Caco-2 (cell line): Measurements from ENCODE around the gene VKORC1L1. TPM values are rescaled to one million over a fixed set of nuclear protein-coding genes. Genes with fewer than 3 reads are reported as not detected.
"Not testable (repeated sequence)": the region's sequence is repeated elsewhere in the genome, so short reads cannot be mapped to it uniquely, and the experiment has no call there.

Experiments
- BruUV-seq: library from RNA; stranded (reverse); fragments of 400-500 nt; replicated peaks from 2 replicates; lab custom pipeline; 2021; lab: Mats Ljungman, UMichigan
- CTCF ChIA-PET: fragments of 300-600 bp; sonication (Branson Sonifier 250); formaldehyde crosslinking; loops from one replicate; lab custom pipeline; 2022; ENCODE audit warnings: antibody characterized with exemption; lab: Charles Lee
- POLR2A ChIA-PET: fragments of 300-600 bp; sonication (Branson Sonifier 250); formaldehyde crosslinking; loops from one replicate; lab custom pipeline; 2022; ENCODE audit warnings: antibody characterized with exemption; lab: Charles Lee
- DNase-seq, 2 experiments: peaks; one replicate each; pipeline versions ENCODE4 v3.0.0 to v3.0.0-alpha.2; 2020 to 2022
- H3K27me3 ChIP-seq: replicated peaks from 2 replicates; pipeline ENCODE4 v1.6.0; 2011; ENCODE audit warnings: low read length; ENCODE audit not compliant: control insufficient read depth, insufficient read depth
- H3K36me3 ChIP-seq: 2 replicates; pipeline ENCODE4 v1.5.1; 2011; ENCODE audit warnings: low read length; ENCODE audit not compliant: control insufficient read depth, insufficient read depth
- H3K4me1 ChIP-seq: fragments of 250-450 bp; sonication (Bioruptor Pico); 2 replicates; pipeline ENCODE4 v1.5.1; 2020; ENCODE audit warnings: mild to moderate bottlenecking
- H3K4me3 ChIP-seq: 2 replicates; pipeline ENCODE4 v1.5.1; 2011; ENCODE audit warnings: low read depth, mild to moderate bottlenecking, control low read depth, low read length
- H3K9me3 ChIP-seq: fragments of 250-450 bp; sonication (Bioruptor Pico); 2 replicates; pipeline ENCODE4 v1.5.1; 2020; ENCODE audit warnings: mild to moderate bottlenecking, moderate library complexity
- H3K27ac Mint-ChIP-seq: one replicate; pipeline ENCODE4 v1.8.0; 2022; ENCODE audit warnings: mixed read lengths; ENCODE audit not compliant: unreplicated experiment
- H3K27me3 Mint-ChIP-seq: one replicate; pipeline ENCODE4 v1.8.0; 2022; ENCODE audit warnings: mixed read lengths; ENCODE audit not compliant: insufficient read depth, unreplicated experiment
- H3K36me3 Mint-ChIP-seq: one replicate; pipeline ENCODE4 v1.8.0; 2022; ENCODE audit warnings: mild to moderate bottlenecking, mixed read lengths; ENCODE audit not compliant: insufficient read depth, unreplicated experiment
- H3K4me1 Mint-ChIP-seq: one replicate; pipeline ENCODE4 v1.8.0; 2022; ENCODE audit warnings: low read depth, mixed read lengths; ENCODE audit not compliant: unreplicated experiment
- H3K4me3 Mint-ChIP-seq: one replicate; pipeline ENCODE4 v1.8.0; 2022; ENCODE audit warnings: mild to moderate bottlenecking, moderate library complexity, mixed read lengths; ENCODE audit not compliant: unreplicated experiment
- H3K9me3 Mint-ChIP-seq: one replicate; pipeline ENCODE4 v1.8.0; 2022; ENCODE audit warnings: mixed read lengths; ENCODE audit not compliant: unreplicated experiment
- CTCF ChIP-seq, 2 experiments: fragments of 200-600 bp in 1 of 2; IDR thresholded peaks; 1 replicate in 1 of 2; 2 replicates in 1 of 2; pipeline versions ENCODE4 v1.5.1 to v1.8.0; 2011 to 2022; ENCODE audit warnings: antibody characterized with exemption in 1 of 2, control low read depth in 1 of 2, inconsistent platforms in 1 of 2, low read depth in 1 of 2, low read length in 1 of 2, mild to moderate bottlenecking in 1 of 2, moderate library complexity in 1 of 2; ENCODE audit not compliant: insufficient read depth in 1 of 2, severe bottlenecking in 1 of 2, unreplicated experiment in 1 of 2
- intact Hi-C: fragments of 100-400 bp; cut with micrococcal nuclease; formaldehyde crosslinking; loops from one replicate; pipeline ENCODE4 v1.10.0; 2022; ENCODE audit not compliant: unreplicated experiment
- total RNA-seq: library from RNA; stranded (reverse); gene quantifications from 2 replicates; pipeline ENCODE4 v1.2.3, GENCODE V29; 2022

VKORC1L1 gene
- total RNA-seq, 1 experiment from 2014 or later, result 35.2 TPM

GRCh38 chr7:65955718-65956117, 82.8 kb downstream of the VKORC1L1 start:
- BruUV-seq, result no TSS peak
- no peak for TF ChIP-seq CTCF (IDR thresholded peaks at IDR 0.05; ENCODE audit: insufficient read depth in 1 of 2, low read depth in 1 of 2, low read length in 1 of 2, severe bottlenecking in 1 of 2, unreplicated experiment in 1 of 2)
- DNase-seq, result no peak
- Mint-ChIP-seq H3K27me3 (no peaks in the 10 kb centered on the region), H3K9me3 (no peaks in the 10 kb centered on the region), H3K4me3 (no peak overlapping the region), H3K36me3 (peaks cover 38% of the 10 kb centered on the region), H3K4me1 (no peaks in the 10 kb centered on the region), H3K27ac (no peak overlapping the region)
- intact Hi-C loops, result no loop called here
- no peaks in the 10 kb centered on the region for H3K27me3 ChIP-seq
- H3K4me1 ChIP-seq, result no peaks in the 10 kb centered on the region
- POLR2A ChIA-PET, result no interaction called here
- no peak overlapping the region for H3K4me3 ChIP-seq
- peaks cover 2% of the 10 kb centered on the region; the same call in 1 of the 2 replicates for H3K36me3 ChIP-seq
- no peaks in the 10 kb centered on the region for H3K9me3 ChIP-seq
- CTCF ChIA-PET, result no interaction called here

- peaks cover 3% of the 10 kb centered on the region for H3K36me3 ChIP-seq
- Mint-ChIP-seq H3K9me3 (no peaks in the 10 kb centered on the region), H3K27me3 (no peaks in the 10 kb centered on the region), H3K36me3 (peaks cover 52% of the 10 kb centered on the region), H3K27ac (peak overlapping the region; percentile 29), H3K4me1 (no peaks in the 10 kb centered on the region), H3K4me3 (no peak overlapping the region)
- no peaks in the 10 kb centered on the region for H3K9me3 ChIP-seq
- no peak for DNase-seq
- POLR2A ChIA-PET, result no interaction called here
- CTCF ChIA-PET, result no interaction called here
- H3K27me3 ChIP-seq, result no peaks in the 10 kb centered on the region
- no peaks in the 10 kb centered on the region for H3K4me1 ChIP-seq
- intact Hi-C loops, result no loop called here
- no TSS peak for BruUV-seq
- H3K4me3 ChIP-seq, result no peak overlapping the region
- TF ChIP-seq CTCF (IDR thresholded peaks at IDR 0.05; ENCODE audit: insufficient read depth in 1 of 2, low read depth in 1 of 2, low read length in 1 of 2, severe bottlenecking in 1 of 2, unreplicated experiment in 1 of 2), result no peak
Observed at GRCh38 chr7:65960351-65961074, 87.6 kb downstream of the VKORC1L1 start.

DNA sequence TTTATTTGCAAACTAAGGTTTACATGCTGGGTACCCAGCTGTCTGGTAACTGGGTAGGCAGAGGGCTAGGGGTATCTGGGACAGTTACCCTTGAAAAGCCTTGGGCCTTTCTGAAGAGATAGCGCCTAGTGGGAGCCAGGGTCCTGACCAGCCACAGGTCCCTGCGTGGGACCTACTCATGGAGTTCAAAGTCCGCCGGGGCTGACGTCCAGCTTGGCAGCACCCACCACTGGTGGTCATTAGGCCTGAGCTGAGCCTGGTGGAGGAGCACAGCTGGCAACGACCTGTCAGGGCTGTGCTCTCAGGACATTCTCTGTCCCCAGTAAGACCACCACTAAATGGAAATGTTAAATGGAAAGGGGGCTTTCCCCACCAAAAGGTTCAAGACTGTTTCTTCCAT, 89.2 kb downstream of the VKORC1L1 start:
- H3K27ac Mint-ChIP-seq, result no peak overlapping the region
- ChIA-PET CTCF (no interaction called here), POLR2A (no interaction called here)
- peaks cover 67% of the 10 kb centered on the region for H3K36me3 Mint-ChIP-seq
- intact Hi-C loops, result no loop called here
- no peak for DNase-seq
- no peaks in the 10 kb centered on the region for H3K4me1 Mint-ChIP-seq
- no peak overlapping the region for H3K4me3 Mint-ChIP-seq
- H3K9me3 Mint-ChIP-seq, result no peaks in the 10 kb centered on the region
- H3K4me1 ChIP-seq, result no peaks in the 10 kb centered on the region
- H3K27me3 ChIP-seq, result no peaks in the 10 kb centered on the region
- H3K9me3 ChIP-seq, result no peaks in the 10 kb centered on the region
- no peaks in the 10 kb centered on the region for H3K27me3 Mint-ChIP-seq
- no peak overlapping the region for H3K4me3 ChIP-seq
- no TSS peak for BruUV-seq
- no peak for TF ChIP-seq CTCF (IDR thresholded peaks at IDR 0.05; ENCODE audit: insufficient read depth in 1 of 2, low read depth in 1 of 2, low read length in 1 of 2, severe bottlenecking in 1 of 2, unreplicated experiment in 1 of 2)
- peaks cover 5% of the 10 kb centered on the region for H3K36me3 ChIP-seq

GRCh38 chr7:65964671-65965070, 91.8 kb downstream of the VKORC1L1 start:
- H3K36me3 Mint-ChIP-seq, result peaks cover 78% of the 10 kb centered on the region
- POLR2A ChIA-PET, H3K9me3 ChIP-seq, H3K27ac Mint-ChIP-seq, intact Hi-C loops, H3K4me1 ChIP-seq, CTCF ChIA-PET, H3K27me3 Mint-ChIP-seq, BruUV-seq, H3K4me1 Mint-ChIP-seq, H3K27me3 ChIP-seq, H3K9me3 Mint-ChIP-seq, H3K36me3 ChIP-seq, H3K4me3 ChIP-seq, H3K4me3 Mint-ChIP-seq, DNase-seq: not testable (repeated sequence)
